Activated effector memory CD4-positive, alpha-beta T cell treated with anti-CD3 and anti-CD28 coated beads, Interleukin-2, amount 50 U/mL, for 16 hours (primary cell): ENCODE data around the gene TCFL5.

ENCODE experiments used
- DNase-seq: peaks from one replicate; pipeline ENCODE4 v3.0.0-alpha.2; 2020

The TCFL5 gene

DNA sequence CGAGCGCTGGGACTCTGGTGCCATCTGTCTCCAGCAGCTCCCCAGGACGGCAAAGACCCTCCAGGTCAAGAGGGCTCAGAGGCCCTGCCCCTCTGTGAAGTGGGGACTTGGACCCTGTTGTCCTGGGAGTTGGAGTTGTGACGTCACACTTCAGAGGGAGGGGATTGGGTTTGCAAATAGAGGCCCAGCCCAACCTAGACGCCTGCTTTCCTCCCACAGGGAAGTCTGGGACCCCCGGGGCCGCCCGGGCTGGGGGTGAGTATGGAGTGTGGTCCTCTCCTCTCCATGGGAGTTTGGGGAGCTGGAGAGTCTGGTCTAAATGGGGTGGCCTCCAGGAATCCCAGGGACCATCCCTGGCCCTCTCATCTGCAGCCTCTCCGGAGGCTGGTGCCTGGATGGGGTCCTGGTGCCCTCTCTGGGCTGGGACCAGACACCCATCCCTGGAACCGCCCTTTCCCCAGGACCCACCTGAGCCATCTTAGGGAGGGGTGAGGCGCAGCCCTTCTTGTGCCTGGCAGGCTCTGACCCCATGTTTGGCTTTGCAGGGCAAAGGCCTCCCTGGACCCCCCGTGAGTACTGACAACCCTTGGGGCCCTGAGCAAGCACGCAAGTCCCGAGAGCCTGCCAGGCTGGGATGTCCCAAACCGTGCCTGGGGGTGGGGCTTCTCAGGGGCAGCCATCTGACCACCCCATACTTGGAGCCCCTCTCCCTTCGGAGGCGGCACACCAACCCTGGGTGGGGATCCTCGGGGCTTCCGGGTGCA is 40.5 kb downstream of the TCFL5 start:
- DNase-seq = no peak

DNA sequence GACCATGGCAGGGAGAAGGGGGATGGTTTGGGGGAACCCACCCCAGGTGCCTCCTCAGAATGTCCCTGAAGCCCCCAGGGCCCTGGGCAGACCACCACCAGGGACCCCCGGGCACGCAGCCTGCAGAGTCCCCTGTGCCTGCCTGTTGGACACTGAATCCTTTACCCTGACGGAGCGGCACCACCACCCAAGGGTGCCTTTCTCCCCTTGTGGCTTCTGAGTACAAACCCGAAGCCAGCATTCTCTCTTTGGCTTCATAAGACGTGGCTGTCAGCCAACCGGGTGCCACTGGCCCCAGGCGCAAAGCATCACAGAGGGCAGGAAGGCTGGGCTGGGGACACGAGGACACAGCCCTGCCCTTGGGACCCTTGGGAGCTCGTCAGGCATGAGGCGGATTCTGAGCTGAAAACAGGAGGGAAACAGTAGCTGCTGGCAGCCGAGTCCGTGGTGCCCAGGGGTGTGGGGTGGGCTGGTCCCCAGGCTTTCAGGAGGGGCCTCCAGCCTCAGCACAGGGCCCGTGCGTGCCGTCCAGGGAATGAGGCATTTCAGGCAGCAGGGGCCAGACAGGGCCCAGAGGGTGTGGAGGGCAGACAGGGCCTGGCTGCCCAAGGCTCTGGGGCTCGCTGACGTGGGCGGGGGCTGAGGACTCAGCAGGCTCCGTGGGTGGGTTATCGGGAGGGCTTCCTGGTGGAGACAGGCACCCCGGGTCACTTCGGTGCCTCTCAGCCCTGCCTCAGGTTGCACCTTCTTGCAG is 41.2 kb downstream of the TCFL5 start:
- DNase-seq = no peak

DNA sequence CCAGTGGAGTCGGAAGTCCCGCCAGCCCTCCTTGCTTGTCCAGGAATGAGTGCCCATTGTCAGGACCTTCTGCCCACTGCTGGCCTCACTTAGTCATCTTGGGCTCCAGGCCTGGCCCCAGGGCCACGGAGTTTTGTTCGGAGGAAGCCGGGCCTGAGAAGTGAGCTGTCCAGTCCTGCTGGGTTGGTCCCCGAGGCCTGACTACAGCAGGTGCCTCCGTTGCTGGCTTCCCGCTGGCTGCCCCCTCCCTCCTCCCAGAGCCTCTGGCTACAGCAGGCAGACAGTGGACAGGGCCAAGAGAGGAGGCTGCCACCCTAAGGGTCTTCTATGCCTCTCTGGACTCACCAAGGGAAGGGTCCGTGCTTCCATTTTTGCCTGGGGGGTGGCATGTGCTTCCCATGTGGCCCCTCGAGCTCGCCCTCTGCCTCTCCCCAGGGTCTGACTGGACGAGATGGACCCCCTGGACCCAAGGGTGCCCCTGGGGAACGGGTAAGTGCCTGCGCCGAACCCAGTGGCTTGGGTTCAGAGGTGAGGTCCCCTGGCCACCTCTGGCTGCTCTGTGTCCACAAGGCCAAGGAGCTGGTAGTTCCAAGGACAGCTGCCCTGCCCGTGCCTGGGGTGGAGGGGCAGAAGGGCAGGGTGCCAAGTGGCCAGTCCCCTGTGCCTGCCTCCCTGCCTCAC is 42.0 kb downstream of the TCFL5 start:
- DNase-seq = no peak

DNA sequence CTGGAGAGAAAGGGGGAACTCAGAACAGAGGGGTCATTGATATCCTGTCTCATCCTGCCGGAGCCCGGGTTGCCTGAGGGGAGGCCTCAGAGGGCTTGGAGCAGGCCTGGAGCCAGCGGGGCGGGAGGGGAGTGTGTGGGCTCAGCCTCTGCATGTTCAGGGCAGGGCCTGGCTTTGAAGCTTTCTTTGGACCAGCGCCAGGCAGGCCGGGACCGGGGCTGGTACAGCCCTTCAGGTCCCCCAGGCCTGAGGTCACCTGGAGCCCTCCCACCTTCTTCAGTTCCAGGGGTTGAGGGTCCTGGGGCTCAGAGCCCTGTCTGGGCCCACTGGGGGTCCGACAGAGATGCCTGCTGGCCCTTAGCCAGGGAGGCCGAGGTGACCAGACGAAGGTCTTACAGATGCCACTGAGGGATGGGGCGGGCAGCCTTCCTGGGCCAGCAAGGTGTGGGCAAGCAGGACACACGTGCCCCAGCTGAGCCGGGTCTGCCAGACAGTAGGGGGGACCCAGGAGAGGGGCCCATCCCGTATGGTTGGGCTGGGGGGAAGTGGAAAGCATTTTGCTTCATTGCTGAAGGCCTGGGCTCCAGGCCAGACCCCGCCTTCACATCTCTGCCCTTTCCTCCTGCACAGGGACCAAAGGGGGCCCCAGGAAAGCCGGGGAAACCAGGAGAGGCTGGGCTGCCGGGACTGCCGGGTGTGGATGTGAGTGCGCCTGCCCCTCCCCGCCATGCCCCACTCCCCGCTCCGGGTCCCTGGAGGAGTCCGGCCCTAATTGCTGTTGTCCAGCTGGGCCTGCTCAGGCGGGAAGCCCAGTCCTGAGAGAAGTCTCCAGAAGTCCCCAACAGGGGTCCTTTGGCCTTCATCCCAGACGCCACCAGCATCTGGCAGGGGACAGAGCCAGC is 42.8 kb downstream of the TCFL5 start:
- DNase-seq = no peak

DNA sequence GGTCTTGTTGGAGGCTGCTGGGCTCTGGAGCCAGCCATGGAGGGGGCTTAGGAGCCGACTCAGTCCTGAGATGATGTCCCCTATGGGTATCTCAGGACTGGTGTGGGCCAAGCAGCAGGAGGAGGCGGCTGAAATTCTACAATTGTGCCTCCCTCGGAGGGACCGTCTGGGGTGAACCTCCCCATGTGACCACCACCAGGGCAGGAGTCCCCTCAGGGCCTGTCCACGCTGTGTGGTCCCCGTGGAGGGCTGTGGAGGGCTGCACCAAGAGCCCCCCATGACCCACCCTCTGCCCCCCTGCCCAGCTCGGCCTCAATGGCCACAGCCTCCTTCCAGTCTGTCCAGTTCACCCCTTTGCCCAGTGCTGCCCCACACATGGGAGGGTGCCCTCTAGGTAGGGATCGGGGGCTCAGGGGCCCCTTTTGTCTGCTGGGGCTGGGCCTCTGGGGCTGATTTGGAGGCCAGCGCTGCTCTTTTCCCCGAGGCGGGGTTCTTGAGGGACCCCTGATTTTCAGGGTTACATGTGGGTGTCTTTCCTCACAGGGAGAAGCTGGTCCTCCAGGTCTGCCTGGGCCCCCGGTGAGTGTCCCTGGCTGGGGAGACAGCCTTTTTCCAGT is 43.5 kb downstream of the TCFL5 start:
- no peak for DNase-seq

DNA sequence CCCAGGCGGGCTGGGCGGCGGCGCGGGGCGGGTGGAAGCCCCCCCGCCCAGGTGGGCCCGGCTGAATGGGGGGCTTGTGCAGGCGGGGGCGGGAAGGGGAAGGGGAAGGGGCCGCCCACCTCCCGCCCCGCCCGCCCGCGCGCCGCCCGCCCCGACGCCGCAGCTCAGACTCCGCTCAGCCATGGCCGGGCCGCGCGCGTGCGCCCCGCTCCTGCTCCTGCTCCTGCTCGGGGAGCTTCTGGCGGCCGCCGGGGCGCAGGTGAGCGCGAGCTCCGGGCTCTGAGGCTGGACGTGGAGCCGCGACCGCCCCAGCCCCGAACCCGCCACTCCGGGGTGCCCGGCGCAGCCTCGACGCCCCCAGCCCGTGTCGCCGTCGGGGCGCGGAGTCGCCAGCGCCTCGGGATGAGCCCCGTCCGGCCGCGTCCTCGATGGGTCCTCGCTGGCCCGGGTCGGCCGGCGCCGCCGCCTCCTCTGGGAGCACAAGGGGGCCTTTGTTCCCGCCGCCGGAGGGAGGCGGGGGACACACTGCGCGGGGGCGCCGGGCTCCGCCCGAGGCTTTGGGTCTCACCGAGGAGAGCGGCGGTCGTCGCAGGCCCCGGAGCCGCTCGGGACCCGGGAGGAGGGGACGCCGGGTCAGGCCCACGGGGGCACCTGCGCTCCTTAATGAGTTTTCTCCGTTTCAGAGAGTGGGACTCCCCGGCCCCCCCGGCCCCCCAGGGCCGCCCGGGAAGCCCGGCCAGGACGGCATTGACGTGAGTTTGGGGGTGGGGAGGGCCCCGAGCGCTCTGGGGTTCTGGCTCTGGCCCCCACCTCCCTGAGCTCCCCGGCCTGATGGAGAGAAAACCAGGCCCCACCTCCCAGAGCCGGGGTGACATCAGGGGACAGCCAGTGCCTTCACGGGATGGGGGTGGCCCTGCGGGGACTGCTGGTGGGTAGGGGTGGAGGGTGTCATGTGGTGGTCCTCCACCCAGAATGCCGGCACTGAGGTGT is 44.4 kb downstream of the TCFL5 start, which contains the start of gene COL9A3:
Gene COL9A3 (plus strand): TSS at position 167 of the 990 bp plus-strand sequence. CDS start 15 bp downstream, at position 182.
- DNase-seq = no peak

DNA sequence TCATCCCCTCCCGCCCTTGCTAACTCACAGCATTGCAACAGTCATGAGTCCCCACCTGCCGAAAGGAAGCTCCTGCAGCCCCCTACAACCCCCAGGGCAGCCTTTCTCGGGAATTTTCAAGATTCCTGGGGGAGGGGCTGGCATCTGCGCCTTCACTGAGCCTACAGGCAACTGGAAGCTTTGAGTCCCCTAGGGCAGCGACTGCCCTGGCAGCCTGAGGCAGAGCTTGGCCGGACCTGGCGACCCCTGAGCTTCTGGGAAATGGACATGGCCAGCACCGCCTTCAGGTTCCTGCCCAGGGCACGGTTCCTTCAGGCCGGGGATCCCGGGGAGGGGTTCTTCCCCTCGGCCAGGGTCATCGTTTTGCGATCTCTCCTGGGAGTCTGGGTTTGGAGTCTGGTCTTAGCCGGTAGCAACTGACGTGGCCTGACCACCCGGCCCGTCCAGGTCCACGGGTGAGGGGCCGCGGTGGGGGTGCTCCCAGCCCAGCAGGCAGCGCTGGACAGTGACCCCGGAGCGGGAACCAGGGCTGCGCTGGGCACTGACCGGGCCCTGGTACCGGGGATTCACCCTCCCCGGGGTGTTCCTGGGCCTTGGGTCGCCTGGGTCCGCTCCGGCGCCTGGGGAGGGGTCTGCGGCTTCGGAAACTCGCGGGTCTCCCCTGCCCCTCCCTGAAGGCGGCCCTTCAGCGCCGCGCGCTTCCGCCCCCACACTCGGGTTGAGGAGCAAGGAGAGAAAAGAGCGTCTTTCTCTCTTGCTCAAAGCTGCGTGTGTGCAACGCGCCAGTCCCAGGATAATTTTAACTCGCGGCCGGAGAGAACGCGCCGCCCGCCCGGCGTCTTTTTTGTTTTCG is 45.4 kb downstream of the TCFL5 start:
- no peak for DNase-seq

DNA sequence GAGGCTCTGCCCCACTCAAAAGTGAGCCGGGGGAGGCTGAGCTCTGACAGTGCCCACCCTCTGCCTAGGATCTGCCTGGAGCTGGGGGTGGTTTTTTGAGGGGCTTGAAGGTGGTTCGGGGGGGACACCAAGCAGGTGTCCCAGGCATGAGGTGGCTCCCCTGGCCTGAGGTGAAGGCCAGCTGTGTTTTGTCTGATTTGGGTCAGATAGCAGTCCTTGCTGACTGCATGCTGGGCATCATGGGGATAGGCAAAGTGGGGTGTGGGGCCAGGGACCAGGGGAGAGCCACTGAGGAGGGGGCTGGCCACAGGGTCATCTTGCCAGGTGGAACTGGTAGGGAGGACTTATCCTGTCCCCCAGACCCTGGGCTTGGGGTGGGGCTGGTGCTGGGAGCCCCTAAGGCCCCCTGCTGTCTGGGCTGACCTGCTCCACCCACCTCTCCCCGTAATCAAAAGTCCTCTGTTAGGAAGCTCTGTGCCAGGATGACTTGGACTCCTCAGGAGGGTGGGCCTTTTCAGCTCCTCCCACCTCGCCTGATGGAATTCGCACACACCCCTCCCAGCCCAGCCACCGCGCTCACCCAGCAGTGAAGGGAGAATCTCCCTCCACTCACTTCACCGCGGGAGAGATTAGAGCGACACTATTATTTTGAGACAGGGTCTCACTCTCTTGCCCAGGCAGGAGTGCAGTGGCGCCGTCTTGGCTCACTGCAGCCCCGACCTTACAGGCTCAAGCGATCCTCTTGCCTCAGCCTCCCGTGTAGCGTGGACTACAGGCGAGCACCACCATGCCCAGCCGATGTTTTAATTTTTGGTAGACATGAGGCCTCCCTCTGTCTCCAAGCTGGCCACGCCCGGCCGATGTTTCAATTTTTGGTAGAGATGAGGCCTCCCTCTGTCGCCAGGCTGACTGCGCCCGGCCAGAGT is 46.3 kb downstream of the TCFL5 start:
- DNase-seq = no peak

DNA sequence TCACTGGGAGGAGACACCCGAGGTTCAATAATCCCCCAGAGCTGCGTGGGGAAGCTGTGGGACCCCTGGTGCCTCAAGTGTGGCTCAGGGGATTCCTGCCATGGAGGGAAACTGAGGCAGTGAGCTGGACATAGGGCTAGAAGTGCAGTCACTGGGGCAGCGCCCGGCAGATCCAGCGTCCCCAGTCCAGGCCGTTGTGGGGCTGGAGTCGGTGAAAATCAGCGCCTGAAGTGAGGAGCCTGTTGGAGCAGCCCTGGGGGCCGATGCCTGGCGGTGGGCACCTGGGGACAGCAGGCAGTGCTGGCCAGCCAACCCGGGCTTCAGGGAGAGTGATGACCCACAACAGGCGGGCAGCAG is 46.9 kb downstream of the TCFL5 start:
- DNase-seq = no peak

DNA sequence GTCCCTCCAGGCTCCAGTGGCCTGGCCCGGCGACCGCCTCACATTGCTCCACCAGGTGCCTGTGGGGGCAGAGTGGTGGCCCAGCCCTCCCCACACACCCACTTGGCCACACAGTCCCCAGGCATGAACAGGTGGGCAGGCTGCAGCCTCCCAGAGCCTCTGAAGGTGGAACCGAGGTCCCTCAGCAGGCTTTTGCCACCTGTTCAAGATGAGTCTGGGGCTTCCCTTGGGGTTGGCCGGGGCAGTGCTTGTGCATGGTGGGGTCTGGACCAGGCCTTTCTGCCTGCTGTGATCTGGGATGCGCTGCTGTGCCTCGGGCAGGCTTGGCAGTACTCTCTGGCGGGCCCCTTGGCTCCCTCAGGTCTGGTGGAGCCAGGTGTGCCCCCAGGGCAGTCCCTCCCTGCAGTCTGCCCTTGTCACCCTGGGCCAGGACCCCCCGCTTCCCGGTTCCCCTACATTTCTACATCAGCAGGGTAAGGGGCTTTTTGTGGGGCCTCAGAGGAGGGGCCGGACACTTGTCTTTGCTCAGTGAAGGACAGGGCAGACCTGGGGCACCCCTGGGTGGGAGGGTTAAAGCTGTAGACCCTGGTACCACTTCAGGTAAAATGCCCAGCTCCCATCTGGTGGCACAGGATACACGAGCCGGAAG is 47.4 kb downstream of the TCFL5 start:
- DNase-seq = no peak

DNA sequence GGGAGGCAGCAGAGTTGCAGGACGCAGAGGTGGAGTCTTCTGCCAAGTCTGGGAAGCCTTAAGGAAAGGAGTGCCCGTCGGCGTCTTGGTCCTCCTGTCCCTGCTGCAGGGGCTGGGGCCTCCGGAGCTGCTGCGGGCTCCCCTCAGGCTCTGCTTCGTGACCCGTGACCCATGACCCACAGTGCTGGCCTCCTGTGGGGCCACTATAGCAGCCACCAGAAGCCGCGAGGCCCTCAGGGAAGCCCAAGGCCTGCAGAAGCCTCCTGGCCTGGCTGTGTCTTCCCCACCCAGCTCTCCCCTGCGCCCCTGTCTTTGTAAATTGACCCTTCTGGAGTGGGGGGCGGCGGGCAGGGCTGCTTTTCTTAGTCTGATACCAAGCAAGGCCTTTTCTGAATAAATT is 48.0 kb downstream of the TCFL5 start:
- DNase-seq = no peak

DNA sequence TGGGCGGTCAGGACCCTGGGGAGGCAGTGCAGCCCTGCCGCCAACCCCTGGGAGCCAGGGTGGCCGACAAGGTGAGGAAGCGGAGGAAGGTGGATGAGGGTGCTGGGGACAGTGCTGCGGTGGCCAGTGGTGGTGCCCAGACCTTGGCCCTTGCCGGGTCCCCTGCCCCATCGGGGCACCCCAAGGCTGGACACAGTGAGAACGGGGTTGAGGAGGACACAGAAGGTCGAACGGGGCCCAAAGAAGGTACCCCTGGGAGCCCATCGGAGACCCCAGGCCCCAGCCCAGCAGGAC is 48.8 kb downstream of the TCFL5 start:
- DNase-seq = no peak

DNA sequence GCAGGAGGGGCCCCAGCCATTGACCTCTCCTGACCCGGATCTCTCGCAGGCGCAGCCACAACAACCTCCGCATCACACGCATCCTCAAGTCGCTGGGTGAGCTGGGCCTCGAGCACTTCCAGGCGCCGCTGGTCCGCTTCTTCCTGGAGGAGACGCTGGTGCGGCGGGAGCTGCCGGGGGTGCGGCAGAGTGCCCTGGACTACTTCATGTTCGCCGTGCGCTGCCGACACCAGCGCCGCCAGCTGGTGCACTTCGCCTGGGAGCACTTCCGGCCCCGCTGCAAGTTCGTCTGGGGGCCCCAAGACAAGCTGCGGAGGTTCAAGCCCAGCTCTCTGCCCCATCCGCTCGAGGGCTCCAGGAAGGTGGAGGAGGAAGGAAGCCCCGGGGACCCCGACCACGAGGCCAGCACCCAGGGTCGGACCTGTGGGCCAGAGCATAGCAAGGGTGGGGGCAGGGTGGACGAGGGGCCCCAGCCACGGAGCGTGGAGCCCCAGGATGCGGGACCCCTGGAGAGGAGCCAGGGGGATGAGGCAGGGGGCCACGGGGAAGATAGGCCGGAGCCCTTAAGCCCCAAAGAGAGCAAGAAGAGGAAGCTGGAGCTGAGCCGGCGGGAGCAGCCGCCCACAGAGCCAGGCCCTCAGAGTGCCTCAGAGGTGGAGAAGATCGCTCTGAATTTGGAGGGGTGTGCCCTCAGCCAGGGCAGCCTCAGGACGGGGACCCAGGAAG is 49.3 kb downstream of the TCFL5 start:
- no peak for DNase-seq

DNA sequence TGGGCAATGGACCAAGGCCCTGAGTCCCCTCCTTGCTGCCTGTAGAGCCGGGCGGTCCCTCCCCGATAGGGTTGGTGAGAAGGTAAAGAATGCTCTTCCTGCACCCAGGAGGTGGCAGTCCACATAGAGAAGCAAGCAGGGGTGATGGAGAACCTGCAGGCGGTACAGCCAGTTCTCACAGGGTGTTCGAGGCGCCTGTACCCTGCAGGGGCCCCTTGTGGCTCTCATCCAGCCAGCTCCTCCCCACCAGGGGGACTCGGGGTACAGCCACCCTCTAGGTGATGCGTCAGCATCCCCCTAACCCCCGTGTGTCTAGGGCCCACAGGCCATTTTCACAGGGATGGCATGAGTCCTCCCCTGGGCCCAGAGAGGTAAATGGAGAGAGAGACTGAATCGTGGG is 49.9 kb downstream of the TCFL5 start:
- no peak for DNase-seq

DNA sequence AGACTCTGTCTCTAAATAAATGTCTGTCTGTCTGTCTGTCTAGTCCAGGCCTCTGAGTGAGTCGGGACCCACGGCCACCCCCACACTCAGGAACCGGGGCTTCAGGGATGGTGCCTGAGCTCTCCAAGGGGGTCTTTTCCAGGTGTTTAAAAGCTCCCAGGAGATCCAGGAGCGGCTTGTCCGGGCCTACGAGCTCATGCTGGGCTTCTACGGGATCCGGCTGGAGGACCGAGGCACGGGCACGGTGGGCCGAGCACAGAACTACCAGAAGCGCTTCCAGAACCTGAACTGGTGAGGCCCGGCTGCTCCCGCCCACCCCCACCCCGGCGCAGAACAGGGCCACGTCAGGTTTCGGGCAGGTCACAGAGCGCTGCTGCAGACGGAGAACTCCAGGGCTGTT is 50.3 kb downstream of the TCFL5 start:
- no peak for DNase-seq

DNA sequence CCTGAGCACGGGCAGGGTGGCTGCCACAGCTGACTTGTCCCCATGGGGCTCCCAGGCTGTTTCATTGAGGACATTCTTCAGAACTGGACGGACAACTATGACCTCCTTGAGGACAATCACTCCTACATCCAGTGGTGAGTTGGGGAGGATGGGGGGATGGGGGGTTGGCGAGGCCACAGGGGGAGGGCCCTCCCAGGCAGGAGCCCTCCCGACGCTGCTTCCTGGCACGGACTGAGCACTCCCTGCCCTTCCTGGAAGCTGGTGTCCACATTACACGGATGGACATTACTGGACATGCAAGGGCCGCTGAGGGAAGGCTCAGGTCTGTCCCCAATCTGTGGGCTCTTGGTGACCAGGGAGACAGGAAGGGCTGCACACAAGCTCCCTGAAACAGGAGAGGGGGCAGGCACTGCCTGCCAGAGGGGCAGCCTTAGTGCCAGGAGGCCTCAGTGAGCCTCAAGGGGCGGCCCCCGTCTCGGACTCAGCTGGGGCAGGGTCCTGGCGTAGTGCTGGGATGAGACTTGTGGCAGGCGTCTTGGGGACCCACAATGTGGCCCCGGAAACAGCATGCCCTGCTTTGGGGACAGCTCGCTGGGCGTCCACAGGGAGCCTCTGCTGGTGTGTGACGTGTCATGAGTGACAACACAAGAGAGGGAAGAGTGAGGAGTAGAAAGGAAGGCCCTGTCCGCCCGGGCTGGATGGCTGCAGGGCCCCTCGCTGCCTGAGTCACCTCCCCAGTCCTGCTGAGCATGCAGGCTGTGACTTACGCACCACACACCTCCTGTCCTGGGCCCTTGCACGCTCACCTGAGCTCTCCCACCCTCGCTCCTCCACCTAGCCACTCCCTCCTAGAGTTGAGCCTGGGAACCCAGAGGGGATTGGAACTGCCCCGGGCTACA is 51.8 kb downstream of the TCFL5 start:
- DNase-seq = no peak
